Stimulated activated CD8-positive, alpha-beta memory T cell treated with anti-CD3 and anti-CD28 coated beads, Interleukin-15, amount 100 ng/mL, for 48 hours (primary cell): ENCODE data around the gene LRRTM3.

ENCODE experiments used
- DNase-seq, 2 donors: peaks; one replicate each; pipeline ENCODE4 v3.0.0-alpha.2; 2020; ENCODE audit warnings: low read depth in 2 of 2

Gene LRRTM3

GRCh38 chr10:67022099-67022498 lies 96.3 kb downstream of the LRRTM3 start:
- no peak for DNase-seq

- DNase-seq = no peak
Observed at GRCh38 chr10:67033878-67034277, 108.0 kb downstream of the LRRTM3 start.

- DNase-seq = no peak
Observed at GRCh38 chr10:67036808-67037207, 111.0 kb downstream of the LRRTM3 start.

GRCh38 chr10:67043041-67043440 lies 117.2 kb downstream of the LRRTM3 start:
- DNase-seq = no peak

GRCh38 chr10:67045404-67045803 lies 119.6 kb downstream of the LRRTM3 start:
- no peak for DNase-seq

GRCh38 chr10:67046507-67046906 lies 120.7 kb downstream of the LRRTM3 start:
- no peak for DNase-seq

- no peak for DNase-seq
Observed at GRCh38 chr10:67049988-67050387, 124.2 kb downstream of the LRRTM3 start.

GRCh38 chr10:67050415-67050814 lies 124.6 kb downstream of the LRRTM3 start:
- no peak for DNase-seq

- no peak for DNase-seq
Observed at GRCh38 chr10:67072654-67073053, 146.8 kb downstream of the LRRTM3 start.

GRCh38 chr10:67075491-67075971 lies 149.7 kb downstream of the LRRTM3 start:
- DNase-seq = no peak

GRCh38 chr10:67076144-67076543 lies 150.3 kb downstream of the LRRTM3 start:
- DNase-seq = no peak

GRCh38 chr10:67077376-67077775 lies 151.5 kb downstream of the LRRTM3 start:
- no peak for DNase-seq

GRCh38 chr10:67079126-67079525 lies 153.3 kb downstream of the LRRTM3 start:
- DNase-seq = no peak

GRCh38 chr10:67086327-67087134 lies 160.7 kb downstream of the LRRTM3 start:
- no peak for DNase-seq

GRCh38 chr10:67087135-67087425 lies 161.2 kb downstream of the LRRTM3 start:
- no peak for DNase-seq

GRCh38 chr10:67088036-67088435 lies 162.2 kb downstream of the LRRTM3 start:
- no peak for DNase-seq

- DNase-seq = no peak
Observed at GRCh38 chr10:67095531-67095930, 169.7 kb downstream of the LRRTM3 start.

- DNase-seq = no peak
Observed at GRCh38 chr10:67098461-67098860, 172.6 kb downstream of the LRRTM3 start.

- DNase-seq = no peak
Observed at GRCh38 chr10:67100951-67101350, 175.1 kb downstream of the LRRTM3 start.

- no peak for DNase-seq
Observed at GRCh38 chr10:67107670-67108069, 181.8 kb downstream of the LRRTM3 start.

- DNase-seq = no peak
Observed at GRCh38 chr10:67110286-67110685, 184.4 kb downstream of the LRRTM3 start.

- no peak for DNase-seq
Observed at GRCh38 chr10:67112765-67113164, 186.9 kb downstream of the LRRTM3 start.

- no peak for DNase-seq
Observed at GRCh38 chr10:67114945-67115344, 189.1 kb downstream of the LRRTM3 start.

GRCh38 chr10:67115972-67116371 lies 190.1 kb downstream of the LRRTM3 start:
- no peak for DNase-seq
